ENCODE data around the gene SMYD3.
A peak's percentile ranks its signal among the peaks of the same experiment; 100 is the strongest.
"Not testable (repeated sequence)": the region's sequence is repeated elsewhere in the genome, so short reads cannot be mapped to it uniquely, and the experiment has no call there.

SMYD3 gene

DNA sequence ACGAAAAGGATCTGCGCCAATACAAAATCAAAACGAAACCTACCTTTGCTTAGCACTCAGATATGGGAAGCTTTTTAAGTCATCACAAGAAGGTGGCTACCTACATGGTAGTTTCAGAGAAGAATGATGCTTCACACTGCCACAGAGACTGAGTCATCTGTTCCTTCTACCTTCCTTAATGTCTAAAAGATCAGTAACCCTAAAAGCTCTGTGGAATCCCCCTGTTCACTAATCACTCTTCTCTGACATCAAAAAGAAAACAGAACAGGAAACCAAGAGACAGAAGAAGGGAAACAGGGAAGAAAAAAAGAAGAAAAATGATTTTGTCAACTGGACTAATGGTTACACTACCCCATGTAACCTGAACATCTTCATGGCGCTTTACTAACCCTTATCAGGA is 177.2 kb downstream of the SMYD3 start:
- DNase-seq (ENCODE audit: low read depth in 1 of 2, low spot score in 1 of 2) = no peak
- Histone ChIP-seq H3K27ac (replicated peaks) (no peak overlapping the region), H3K4me3 (replicated peaks; ENCODE audit: insufficient read depth, low read length) (no peak overlapping the region), H3K27me3 (ENCODE audit: insufficient read depth, poor library complexity, severe bottlenecking) (no peaks in the 10 kb centered on the region)
- no peak for TF ChIP-seq SPI1 (IDR thresholded peaks at IDR 0.05; ENCODE audit: borderline replicate concordance, low read depth)
- TF ChIP-seq POLR2AphosphoS5 (IDR thresholded peaks at IDR 0.05; ENCODE audit: low read depth) = no peak
- TF ChIP-seq, protein P1, sequence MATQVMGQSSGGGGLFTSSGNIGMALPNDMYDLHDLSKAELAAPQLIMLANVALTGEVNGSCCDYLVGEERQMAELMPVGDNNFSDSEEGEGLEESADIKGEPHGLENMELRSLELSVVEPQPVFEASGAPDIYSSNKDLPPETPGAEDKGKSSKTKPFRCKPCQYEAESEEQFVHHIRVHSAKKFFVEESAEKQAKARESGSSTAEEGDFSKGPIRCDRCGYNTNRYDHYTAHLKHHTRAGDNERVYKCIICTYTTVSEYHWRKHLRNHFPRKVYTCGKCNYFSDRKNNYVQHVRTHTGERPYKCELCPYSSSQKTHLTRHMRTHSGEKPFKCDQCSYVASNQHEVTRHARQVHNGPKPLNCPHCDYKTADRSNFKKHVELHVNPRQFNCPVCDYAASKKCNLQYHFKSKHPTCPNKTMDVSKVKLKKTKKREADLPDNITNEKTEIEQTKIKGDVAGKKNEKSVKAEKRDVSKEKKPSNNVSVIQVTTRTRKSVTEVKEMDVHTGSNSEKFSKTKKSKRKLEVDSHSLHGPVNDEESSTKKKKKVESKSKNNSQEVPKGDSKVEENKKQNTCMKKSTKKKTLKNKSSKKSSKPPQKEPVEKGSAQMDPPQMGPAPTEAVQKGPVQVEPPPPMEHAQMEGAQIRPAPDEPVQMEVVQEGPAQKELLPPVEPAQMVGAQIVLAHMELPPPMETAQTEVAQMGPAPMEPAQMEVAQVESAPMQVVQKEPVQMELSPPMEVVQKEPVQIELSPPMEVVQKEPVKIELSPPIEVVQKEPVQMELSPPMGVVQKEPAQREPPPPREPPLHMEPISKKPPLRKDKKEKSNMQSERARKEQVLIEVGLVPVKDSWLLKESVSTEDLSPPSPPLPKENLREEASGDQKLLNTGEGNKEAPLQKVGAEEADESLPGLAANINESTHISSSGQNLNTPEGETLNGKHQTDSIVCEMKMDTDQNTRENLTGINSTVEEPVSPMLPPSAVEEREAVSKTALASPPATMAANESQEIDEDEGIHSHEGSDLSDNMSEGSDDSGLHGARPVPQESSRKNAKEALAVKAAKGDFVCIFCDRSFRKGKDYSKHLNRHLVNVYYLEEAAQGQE (IDR thresholded peaks at IDR 0.05; ENCODE audit: insufficient replicate concordance, low read depth) = no peak
- TF ChIP-seq, protein P2, sequence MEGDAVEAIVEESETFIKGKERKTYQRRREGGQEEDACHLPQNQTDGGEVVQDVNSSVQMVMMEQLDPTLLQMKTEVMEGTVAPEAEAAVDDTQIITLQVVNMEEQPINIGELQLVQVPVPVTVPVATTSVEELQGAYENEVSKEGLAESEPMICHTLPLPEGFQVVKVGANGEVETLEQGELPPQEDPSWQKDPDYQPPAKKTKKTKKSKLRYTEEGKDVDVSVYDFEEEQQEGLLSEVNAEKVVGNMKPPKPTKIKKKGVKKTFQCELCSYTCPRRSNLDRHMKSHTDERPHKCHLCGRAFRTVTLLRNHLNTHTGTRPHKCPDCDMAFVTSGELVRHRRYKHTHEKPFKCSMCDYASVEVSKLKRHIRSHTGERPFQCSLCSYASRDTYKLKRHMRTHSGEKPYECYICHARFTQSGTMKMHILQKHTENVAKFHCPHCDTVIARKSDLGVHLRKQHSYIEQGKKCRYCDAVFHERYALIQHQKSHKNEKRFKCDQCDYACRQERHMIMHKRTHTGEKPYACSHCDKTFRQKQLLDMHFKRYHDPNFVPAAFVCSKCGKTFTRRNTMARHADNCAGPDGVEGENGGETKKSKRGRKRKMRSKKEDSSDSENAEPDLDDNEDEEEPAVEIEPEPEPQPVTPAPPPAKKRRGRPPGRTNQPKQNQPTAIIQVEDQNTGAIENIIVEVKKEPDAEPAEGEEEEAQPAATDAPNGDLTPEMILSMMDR (IDR thresholded peaks at IDR 0.05; ENCODE audit: insufficient read depth, low read length) = no peak
- no peak for TF ChIP-seq GABPA (IDR thresholded peaks at IDR 0.05; ENCODE audit: low read depth)

DNA sequence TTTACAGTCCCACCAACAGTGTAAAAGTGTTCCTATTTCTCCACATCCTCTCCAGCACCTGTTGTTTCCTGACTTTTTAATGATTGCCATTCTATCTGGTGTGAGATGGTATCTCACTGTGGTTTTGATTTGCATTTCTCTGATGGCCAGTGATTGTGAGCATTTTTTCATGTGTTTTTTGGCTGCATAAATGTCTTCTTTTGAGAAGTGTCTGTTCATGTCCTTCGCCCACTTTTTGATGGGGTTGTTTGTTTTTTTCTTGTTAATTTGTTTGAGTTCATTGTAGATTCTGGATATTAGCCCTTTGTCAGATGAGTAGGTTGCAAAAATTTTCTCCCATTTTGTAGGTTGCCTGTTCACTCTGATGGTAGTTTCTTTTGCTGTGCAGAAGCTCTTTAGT is 177.8 kb downstream of the SMYD3 start:
- not testable (repeated sequence) for DNase-seq (ENCODE audit: low read depth in 1 of 2, low spot score in 1 of 2); H3K27ac ChIP-seq (replicated peaks); H3K4me3 ChIP-seq (replicated peaks; ENCODE audit: insufficient read depth, low read length); H3K27me3 ChIP-seq (ENCODE audit: insufficient read depth, poor library complexity, severe bottlenecking)

DNA sequence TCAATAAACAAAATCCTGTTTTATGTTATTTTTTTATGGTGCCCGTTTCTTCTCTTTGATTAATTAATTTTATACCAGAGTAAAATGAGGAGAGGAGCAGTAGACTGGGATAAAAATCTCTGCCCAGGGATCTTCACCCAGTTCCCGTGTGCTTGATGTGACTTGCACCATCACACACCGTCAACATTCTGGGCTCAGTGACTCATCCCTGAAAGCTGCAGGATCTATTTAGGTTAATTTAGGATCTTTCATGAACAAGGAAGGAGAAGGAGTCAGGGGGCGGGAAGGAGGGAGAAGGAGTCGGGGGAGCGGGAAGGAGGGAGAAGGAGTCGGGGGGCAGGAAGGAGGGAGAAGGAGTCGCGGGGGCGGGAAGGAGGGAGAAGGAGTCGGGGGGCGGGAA is 182.4 kb downstream of the SMYD3 start:
- no peaks in the 10 kb centered on the region for H3K27me3 ChIP-seq (ENCODE audit: insufficient read depth, poor library complexity, severe bottlenecking)
- DNase-seq (ENCODE audit: low read depth in 1 of 2, low spot score in 1 of 2) = no peak
- H3K27ac ChIP-seq (replicated peaks) = no peak overlapping the region
- TF ChIP-seq, protein P1 (IDR thresholded peaks at IDR 0.05; ENCODE audit: insufficient replicate concordance, low read depth) = no peak
- TF ChIP-seq, protein P2 (IDR thresholded peaks at IDR 0.05; ENCODE audit: insufficient read depth, low read length) = no peak
- TF ChIP-seq POLR2AphosphoS5 (IDR thresholded peaks at IDR 0.05; ENCODE audit: low read depth) (no peak), GABPA (IDR thresholded peaks at IDR 0.05; ENCODE audit: low read depth) (no peak), SPI1 (IDR thresholded peaks at IDR 0.05; ENCODE audit: borderline replicate concordance, low read depth) (no peak)
- no peak overlapping the region for H3K4me3 ChIP-seq (replicated peaks; ENCODE audit: insufficient read depth, low read length)

DNA sequence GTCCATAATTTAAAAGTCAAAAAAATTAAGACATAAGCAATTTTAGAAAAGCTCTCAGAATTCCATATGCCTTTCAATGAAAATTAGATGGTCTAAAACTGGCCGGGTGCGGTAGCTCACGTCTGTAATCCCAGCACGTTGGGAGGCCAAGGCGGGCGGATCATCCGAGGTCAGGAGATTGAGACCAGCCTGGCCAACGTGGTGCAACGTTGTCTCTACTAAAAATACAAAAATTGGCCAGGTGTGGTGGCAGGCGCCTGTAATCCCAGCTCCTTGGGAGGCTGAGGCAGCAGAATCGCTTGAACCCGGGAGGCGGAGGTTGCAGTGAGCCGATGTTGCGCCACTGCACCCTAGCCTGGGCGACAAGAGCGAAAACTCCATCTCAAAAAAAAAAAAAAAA is 183.0 kb downstream of the SMYD3 start:
- not testable (repeated sequence) for H3K4me3 ChIP-seq (replicated peaks; ENCODE audit: insufficient read depth, low read length); H3K27me3 ChIP-seq (ENCODE audit: insufficient read depth, poor library complexity, severe bottlenecking); DNase-seq (ENCODE audit: low read depth in 1 of 2, low spot score in 1 of 2); H3K27ac ChIP-seq (replicated peaks)

DNA sequence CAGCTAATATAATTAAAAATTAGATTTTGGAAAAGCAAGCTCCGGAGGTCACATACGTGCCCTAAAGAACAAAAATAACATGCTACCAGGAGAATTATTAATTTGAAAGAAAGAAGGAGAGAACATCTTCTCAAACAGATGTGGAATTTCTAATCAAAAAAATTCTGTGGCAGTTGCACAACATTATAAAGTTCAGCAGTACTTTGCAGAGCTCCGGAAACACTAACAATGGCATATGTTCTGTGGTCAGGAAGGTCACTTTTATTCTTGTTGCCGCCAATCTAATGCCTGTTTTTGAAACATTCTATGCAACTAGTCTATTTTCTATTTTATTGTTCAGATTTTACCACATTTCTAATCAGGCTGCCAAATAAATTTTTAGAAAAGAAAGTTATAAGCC is 186.8 kb downstream of the SMYD3 start:
- Histone ChIP-seq H3K27me3 (ENCODE audit: insufficient read depth, poor library complexity, severe bottlenecking) (no peaks in the 10 kb centered on the region), H3K27ac (replicated peaks) (no peak overlapping the region), H3K4me3 (replicated peaks; ENCODE audit: insufficient read depth, low read length) (no peak overlapping the region)
- peak in 1 of 2 experiments; percentile 20 for DNase-seq (ENCODE audit: low read depth in 1 of 2, low spot score in 1 of 2)
- TF ChIP-seq, protein P2 (IDR thresholded peaks at IDR 0.05; ENCODE audit: insufficient read depth, low read length) = no peak
- TF ChIP-seq SPI1 (IDR thresholded peaks at IDR 0.05; ENCODE audit: borderline replicate concordance, low read depth) (no peak), POLR2AphosphoS5 (IDR thresholded peaks at IDR 0.05; ENCODE audit: low read depth) (no peak), GABPA (IDR thresholded peaks at IDR 0.05; ENCODE audit: low read depth) (no peak)
- TF ChIP-seq, protein P1 (IDR thresholded peaks at IDR 0.05; ENCODE audit: insufficient replicate concordance, low read depth) = no peak
